ENCODE data around the gene RPS21. TPM values are rescaled to one million over a fixed set of nuclear protein-coding genes. Genes with fewer than 3 reads are reported as not detected.

Gene RPS21
- total and polyA plus RNA-seq, 2 of the 13 experiments (the other 11 are each of a cell fraction or from before 2014, with no cell fraction given), result 2,647 to 11,063 TPM

GRCh38 chr20:62382306-62383198, 4.4 kb upstream of the RPS21 start (continued):
- TF ChIP-seq ZNF101 (CRISPR knock-in tag; IDR thresholded peaks at IDR 0.05; ENCODE audit: borderline replicate concordance, low read depth), result no peak
- TF ChIP-seq TFE3 (CRISPR knock-in tag; IDR thresholded peaks at IDR 0.05), result peak; percentile 66; the same call in 1 of the 2 replicates
- 0 out of 2 replicates have a peak, but pooled peaks have one; percentile 18 for TF ChIP-seq MAFF (IDR thresholded peaks at IDR 0.05; ENCODE audit: low read depth, low read length)
- no peak for TF ChIP-seq SP140L (CRISPR knock-in tag; IDR thresholded peaks at IDR 0.05; ENCODE audit: borderline replicate concordance)
- TF ChIP-seq ZNF318 (CRISPR knock-in tag; IDR thresholded peaks at IDR 0.05), result peak; percentile 69; the same call in 1 of the 2 replicates
- no peak for TF ChIP-seq PLRG1 (conservative IDR thresholded peaks at IDR 0.05)
- no peak for TF ChIP-seq ZNF570 (CRISPR knock-in tag; IDR thresholded peaks at IDR 0.05; ENCODE audit: borderline replicate concordance)
- TF ChIP-seq ZNF780A (CRISPR knock-in tag; IDR thresholded peaks at IDR 0.05), result no peak
- no peak for TF ChIP-seq ZNF33A (CRISPR knock-in tag; IDR thresholded peaks at IDR 0.05; ENCODE audit: borderline replicate concordance)
- TF ChIP-seq MED1 (CRISPR knock-in tag; IDR thresholded peaks at IDR 0.05), result peak; percentile 77
- no peak for TF ChIP-seq GLMP (CRISPR knock-in tag; IDR thresholded peaks at IDR 0.05; ENCODE audit: borderline replicate concordance)
- TF ChIP-seq ZNF160 (CRISPR knock-in tag; IDR thresholded peaks at IDR 0.05), result peak; percentile 90
- TF ChIP-seq NCOA5 (CRISPR knock-in tag; IDR thresholded peaks at IDR 0.05), result no peak
- no peak for TF ChIP-seq ZFP36L2 (CRISPR knock-in tag; IDR thresholded peaks at IDR 0.05)
- TF ChIP-seq ZNF629 (CRISPR knock-in tag; conservative IDR thresholded peaks at IDR 0.05), result peak; percentile 52; the same call in 1 of the 2 replicates

All from HepG2 (cell line).